Right atrium auricular region (tissue), 2 donors: ENCODE measurements around the gene PHKB. TPM values are rescaled to one million over a fixed set of nuclear protein-coding genes. Genes with fewer than 3 reads are reported as not detected.
"Not testable (repeated sequence)": the region's sequence is repeated elsewhere in the genome, so short reads cannot be mapped to it uniquely, and the experiment has no call there.

Source experiments
- DNase-seq: peaks from one replicate; pipeline ENCODE4 v3.0.0-alpha.2; 2019; ENCODE audit warnings: low spot score
- H3K27ac ChIP-seq, 2 donors: fragments of 200-600 bp; sonication (generic); 1 replicate in 1 of 2; 2 replicates in 1 of 2; pipeline ENCODE4 v1.5.1; 2016 to 2019
- H3K27me3 ChIP-seq, 2 donors: fragments of 200-600 bp; sonication (generic); one replicate each; pipeline versions ENCODE4 v1.5.1 to v1.6.0; 2017 to 2019
- H3K36me3 ChIP-seq: fragments of 200-600 bp; sonication (generic); one replicate; pipeline ENCODE4 v1.5.1; 2016
- H3K4me1 ChIP-seq, 2 donors: fragments of 200-600 bp; sonication (generic); one replicate each; pipeline versions ENCODE4 v1.5.1 to v1.6.0; 2017 to 2019
- H3K4me3 ChIP-seq, 2 donors: fragments of 200-600 bp; sonication (generic); 1 replicate in 1 of 2; 2 replicates in 1 of 2; pipeline ENCODE4 v1.5.1; 2017 to 2019; ENCODE audit warnings: mild to moderate bottlenecking in 1 of 2, moderate library complexity in 1 of 2
- H3K9me3 ChIP-seq, 2 donors: fragments of 200-600 bp; sonication (generic); one replicate each; pipeline ENCODE4 v1.5.1; 2019
- CTCF ChIP-seq, 2 donors: fragments of 200-600 bp; sonication (generic); IDR thresholded peaks; one replicate each; pipeline ENCODE4 v1.5.1; 2019; ENCODE audit warnings: antibody characterized with exemption in 2 of 2
- total RNA-seq, 2 donors: library from RNA; depleted of rRNA; stranded (reverse); fragments of >200 nt; gene quantifications; one replicate each; pipeline ENCODE4 v1.1.0, GENCODE V29; 2016

The PHKB gene
- total RNA-seq, 2 donors from 2014 or later: 43.4 to 43.7 TPM

- Histone ChIP-seq H3K4me3 (no peak overlapping the region), H3K36me3 (no peaks in the 10 kb centered on the region), H3K4me1 (no peaks in the 10 kb centered on the region), H3K9me3 (peaks cover 0 to 40% of the 10 kb centered on the region in 2 donors), H3K27ac (no peak overlapping the region), H3K27me3 (no peaks in the 10 kb centered on the region)
- no peak for TF ChIP-seq CTCF (IDR thresholded peaks at IDR 0.05)
- DNase-seq: no peak
Measured at GRCh38 chr16:47538472-47538871, 77.3 kb downstream of the PHKB start.

DNA sequence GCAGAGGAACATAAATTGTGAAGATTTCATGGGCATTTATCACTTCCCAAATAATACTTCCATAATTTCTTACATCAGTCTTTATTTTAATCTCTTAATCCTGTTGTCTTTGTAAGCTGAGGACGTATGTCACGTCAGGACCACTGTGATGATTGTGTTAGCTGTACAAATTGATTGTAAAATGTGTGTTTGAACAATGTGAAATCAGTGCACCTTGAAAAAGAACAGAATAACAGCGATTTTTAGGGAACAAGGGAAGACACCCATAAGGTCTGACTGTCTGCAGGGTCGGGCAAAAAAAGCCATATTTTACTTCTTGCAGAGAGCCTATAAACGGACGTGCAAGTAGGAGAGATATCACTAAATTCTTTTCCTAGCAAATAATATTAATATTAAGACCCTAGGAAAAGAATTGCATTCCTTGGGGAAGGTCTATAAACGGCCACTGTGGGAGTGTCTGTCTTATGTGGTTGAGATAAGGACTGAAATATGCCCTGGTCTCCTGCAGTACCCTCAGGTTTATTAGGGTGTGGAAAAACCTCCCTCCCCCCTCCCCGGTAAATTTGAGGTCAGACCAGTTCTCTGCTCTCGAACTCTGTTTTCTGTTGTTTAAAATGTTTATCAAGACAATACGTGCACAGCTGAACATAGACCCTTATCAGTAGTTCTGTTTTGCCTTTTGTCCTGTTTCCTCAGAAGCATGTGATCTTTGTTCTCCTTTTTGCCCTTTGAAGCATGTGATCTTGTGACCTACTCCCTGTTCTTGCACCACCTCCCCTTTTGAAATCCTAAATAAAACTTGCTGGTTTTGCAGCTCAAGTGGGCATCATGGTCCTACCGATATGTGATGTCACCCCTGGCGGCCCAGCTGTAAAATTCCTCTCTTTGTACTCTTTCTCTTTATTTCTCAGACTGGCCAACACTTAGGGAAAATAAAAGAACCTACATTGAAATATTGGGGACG lies 78.9 kb downstream of the PHKB start:
- peaks cover 0 to 48% of the 10 kb centered on the region in 2 donors for H3K9me3 ChIP-seq
- H3K27me3 ChIP-seq, H3K4me3 ChIP-seq, DNase-seq, H3K36me3 ChIP-seq, H3K27ac ChIP-seq, H3K4me1 ChIP-seq: not testable (repeated sequence)

DNA sequence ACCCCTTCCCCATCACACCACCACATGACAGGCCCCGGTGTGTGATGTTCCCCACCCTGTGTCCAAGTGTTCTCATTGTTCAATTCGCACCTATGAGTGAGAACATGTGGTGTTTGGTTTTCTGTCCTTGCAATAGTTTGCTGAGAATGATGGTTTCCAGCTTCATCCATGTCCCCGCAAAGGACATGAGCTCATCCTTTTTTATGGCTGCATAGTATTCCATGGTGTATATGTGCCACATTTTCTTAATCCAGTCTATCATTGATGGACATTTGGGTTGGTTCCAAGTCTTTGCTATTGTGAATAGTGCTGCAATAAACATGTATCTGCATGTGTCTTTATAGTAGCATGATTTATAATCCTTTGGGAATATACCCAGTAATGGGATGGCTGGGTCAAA lies 80.0 kb downstream of the PHKB start:
- H3K27ac ChIP-seq, H3K27me3 ChIP-seq, H3K36me3 ChIP-seq, DNase-seq, H3K4me3 ChIP-seq, H3K4me1 ChIP-seq: not testable (repeated sequence)
- H3K9me3 ChIP-seq: peaks cover 0 to 57% of the 10 kb centered on the region in 2 donors

DNA sequence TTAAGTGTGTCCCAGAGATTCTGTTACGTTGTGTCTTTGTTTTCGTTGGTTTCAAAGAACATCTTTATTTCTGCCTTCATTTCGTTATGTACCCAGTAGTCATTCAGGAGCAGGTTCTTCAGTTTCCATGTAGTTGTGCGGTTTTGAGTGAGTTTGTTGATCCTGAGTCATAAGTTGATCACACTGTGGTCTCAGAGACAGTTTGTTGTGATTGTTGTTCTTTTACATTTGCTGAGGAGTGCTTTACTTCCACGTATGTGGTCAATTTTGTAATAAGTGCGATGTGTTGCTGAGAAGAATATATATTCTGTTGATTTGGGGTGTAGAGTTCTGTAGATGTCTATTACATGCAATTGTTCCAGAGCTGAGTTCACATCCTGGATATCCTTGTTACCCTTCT lies 83.1 kb downstream of the PHKB start:
- H3K36me3 ChIP-seq: not testable (repeated sequence)

GRCh38 chr16:47551185-47551584 lies 90.1 kb downstream of the PHKB start:
- H3K9me3 ChIP-seq: peaks cover 0 to 24% of the 10 kb centered on the region in 2 donors
- H3K27me3 ChIP-seq, H3K27ac ChIP-seq, H3K4me3 ChIP-seq, H3K4me1 ChIP-seq, DNase-seq: not testable (repeated sequence)
- peaks cover 20% of the 10 kb centered on the region for H3K36me3 ChIP-seq

More for the DNA sequence above, 83.1 kb downstream of the PHKB start:
- not testable (repeated sequence) for DNase-seq, H3K27ac ChIP-seq, H3K4me3 ChIP-seq, H3K27me3 ChIP-seq, H3K4me1 ChIP-seq
- H3K9me3 ChIP-seq: peaks cover 0 to 64% of the 10 kb centered on the region in 2 donors

DNA sequence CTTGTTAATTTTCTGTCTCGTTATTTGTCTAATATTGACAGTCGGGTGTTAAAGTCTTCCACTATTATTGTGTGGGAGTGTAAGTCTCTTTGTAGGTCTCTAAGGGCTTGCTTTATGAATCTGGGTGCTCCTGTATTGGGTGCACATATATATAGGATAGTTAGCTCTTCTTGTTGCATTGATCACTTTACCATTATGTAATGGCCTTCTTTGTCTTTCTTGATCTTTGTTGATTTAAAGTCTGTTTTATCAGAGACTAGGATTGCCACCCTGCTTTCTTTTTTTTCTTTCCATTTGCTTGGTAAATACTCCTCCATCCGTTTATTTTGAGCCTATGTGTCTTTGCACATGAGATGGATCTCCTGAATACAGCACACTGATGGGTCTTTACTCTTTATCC lies 90.6 kb downstream of the PHKB start:
- Histone ChIP-seq H3K36me3 (peaks cover 16% of the 10 kb centered on the region), H3K9me3 (peaks cover 0 to 18% of the 10 kb centered on the region in 2 donors)
- not testable (repeated sequence) for H3K27me3 ChIP-seq, DNase-seq, H3K27ac ChIP-seq, H3K4me1 ChIP-seq, H3K4me3 ChIP-seq

- H3K4me1 ChIP-seq: no peaks in the 10 kb centered on the region
- peaks cover 0 to 14% of the 10 kb centered on the region in 2 donors for H3K9me3 ChIP-seq
- no peak for DNase-seq
- no peak overlapping the region for H3K4me3 ChIP-seq
- H3K27me3 ChIP-seq: no peaks in the 10 kb centered on the region
- H3K27ac ChIP-seq: no peak overlapping the region
- peaks cover 11% of the 10 kb centered on the region for H3K36me3 ChIP-seq
- no peak for TF ChIP-seq CTCF (IDR thresholded peaks at IDR 0.05)
Measured at GRCh38 chr16:47553853-47554564, 92.9 kb downstream of the PHKB start.

GRCh38 chr16:47554587-47554986 lies 93.5 kb downstream of the PHKB start:
- H3K9me3 ChIP-seq: peaks cover 0 to 14% of the 10 kb centered on the region in 2 donors
- H3K4me1 ChIP-seq, DNase-seq, H3K4me3 ChIP-seq, H3K27me3 ChIP-seq, H3K27ac ChIP-seq: not testable (repeated sequence)
- peaks cover 11% of the 10 kb centered on the region for H3K36me3 ChIP-seq
